ENCODE results near the gene CXCL12. TPM values are rescaled to one million over a fixed set of nuclear protein-coding genes. Genes with fewer than 3 reads are reported as not detected.

CXCL12 gene
- total RNA-seq, 1 donor from 2014 or later = 50.3 TPM

DNA sequence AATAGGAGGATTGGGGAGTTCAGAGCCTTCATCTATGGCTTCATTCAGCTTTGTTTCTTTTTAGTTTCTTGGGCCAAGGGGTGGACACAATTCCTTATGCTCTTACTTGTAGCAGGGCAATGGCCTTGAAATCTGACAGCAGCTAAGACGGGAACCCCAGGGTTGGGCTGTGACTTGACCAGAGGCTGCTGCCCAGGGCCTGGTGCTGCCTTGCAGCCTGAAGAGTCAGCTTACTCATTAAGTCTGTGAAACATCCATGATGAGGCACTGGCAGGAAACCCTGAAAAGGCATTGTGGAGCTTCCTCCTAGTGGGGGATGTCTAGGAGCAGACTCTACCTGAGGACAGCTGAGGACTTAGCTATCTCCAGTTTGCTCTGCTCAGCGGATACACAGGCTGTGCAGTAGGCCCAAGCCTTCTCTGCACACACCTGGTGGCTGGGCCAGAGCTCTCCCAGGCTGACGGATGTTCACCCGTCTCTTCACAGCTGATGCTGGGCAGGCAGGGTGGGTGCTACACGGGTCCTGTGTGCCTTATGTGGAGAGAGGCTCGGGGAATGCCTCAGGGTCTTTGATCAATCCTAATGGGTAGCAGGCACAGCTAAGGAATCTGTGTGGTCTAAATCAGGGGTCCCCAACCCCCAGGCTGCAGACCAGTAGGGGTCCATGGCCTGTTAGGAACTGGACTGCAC is 17.8 kb downstream of the CXCL12 start:
- no peak for ATAC-seq
- no peak for DNase-seq (ENCODE audit: low spot score)

GRCh38 chr10:44364566-44364965 is 20.3 kb downstream of the CXCL12 start:
- DNase-seq (ENCODE audit: low spot score) = no peak
- no peak for ATAC-seq

- DNase-seq (ENCODE audit: low spot score) (no peak), ATAC-seq (no peak)
Observed at GRCh38 chr10:44363716-44364115, 21.2 kb downstream of the CXCL12 start.

GRCh38 chr10:44362866-44363711 is 21.8 kb downstream of the CXCL12 start:
- no peak for DNase-seq (ENCODE audit: low spot score)
- ATAC-seq = no peak

GRCh38 chr10:44361109-44361508 is 23.8 kb downstream of the CXCL12 start:
- DNase-seq (ENCODE audit: low spot score) (no peak), ATAC-seq (no peak)

DNA sequence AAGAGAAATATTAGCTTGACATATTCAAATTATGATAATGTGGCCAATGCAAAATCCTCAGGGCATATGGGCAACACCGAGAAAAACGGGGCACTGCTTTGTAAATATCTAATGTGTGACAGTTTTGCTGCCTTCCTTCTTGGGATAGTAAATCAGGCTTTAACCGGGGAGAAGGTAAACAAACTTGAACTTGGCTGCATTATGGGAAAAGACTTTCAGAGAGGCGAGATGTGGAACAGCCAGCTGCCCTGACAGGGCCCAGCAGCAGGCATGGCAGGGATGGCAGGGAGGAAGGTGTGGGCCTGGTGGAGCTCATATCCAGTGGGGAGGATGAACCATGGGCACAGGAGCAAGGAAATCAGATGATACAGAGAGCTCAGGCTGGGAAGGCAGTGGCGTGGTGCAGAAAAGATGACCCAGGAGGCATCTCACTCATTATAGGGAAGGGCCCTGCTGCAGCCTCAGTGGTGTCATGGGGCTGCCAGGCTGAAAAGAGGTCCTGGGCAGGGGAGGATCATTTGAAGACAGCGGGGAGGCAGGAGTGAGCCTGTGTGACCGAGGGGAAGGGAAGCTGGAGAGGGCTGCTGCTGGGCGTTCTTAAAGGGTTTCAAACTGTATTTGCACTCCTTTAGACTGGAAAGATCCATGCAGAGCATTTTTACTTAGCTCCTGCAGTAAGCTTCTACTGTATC is 26.7 kb downstream of the CXCL12 start:
- ATAC-seq = no peak
- DNase-seq (ENCODE audit: low spot score) = no peak

- DNase-seq (ENCODE audit: low spot score) (no peak), ATAC-seq (no peak)
Observed at GRCh38 chr10:44357023-44357540, 27.8 kb downstream of the CXCL12 start.

DNA sequence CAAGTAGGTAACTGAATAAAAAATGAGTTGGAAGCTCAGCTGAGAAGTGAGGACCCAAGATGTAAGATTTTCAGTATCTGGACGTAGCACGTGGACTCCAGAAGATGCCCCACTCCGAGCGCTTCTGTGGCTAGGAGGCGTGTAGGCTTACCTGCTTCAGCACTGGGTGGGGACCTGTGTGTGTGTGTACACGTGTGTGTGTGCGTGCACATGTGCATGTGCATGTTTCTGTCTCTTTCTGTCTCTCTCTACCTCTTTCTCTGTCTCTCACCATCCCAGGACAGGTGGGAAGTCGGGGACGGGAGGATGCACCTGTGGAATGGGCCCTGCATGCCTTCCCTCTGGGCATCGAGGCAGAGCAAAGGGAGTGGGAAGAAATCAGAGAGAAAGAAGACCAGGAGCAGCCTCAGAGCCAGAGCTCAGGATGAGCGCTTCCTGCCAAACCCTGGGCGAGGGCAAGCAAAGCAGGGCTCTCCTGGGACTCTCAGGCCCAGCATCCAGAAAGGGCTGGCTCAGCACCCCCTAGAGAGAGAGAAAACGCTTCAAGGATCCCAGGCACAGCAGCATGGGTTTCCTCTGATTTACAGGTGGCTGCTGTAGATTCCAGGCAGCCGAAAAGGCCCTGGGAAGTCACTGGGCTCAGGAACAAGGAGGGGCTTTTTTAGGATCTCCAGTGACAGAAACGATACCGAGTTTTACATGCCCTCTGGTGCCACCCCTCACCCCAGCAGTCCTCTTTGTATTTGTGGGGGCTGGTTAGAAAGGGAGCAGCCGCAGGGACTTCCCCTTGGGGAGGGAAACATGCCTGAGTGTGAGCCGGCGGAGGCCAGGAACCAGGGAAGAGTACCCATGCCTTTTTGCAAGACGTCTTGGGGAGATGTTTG is 28.5 kb downstream of the CXCL12 start:
- ATAC-seq (no peak), DNase-seq (ENCODE audit: low spot score) (no peak)

DNA sequence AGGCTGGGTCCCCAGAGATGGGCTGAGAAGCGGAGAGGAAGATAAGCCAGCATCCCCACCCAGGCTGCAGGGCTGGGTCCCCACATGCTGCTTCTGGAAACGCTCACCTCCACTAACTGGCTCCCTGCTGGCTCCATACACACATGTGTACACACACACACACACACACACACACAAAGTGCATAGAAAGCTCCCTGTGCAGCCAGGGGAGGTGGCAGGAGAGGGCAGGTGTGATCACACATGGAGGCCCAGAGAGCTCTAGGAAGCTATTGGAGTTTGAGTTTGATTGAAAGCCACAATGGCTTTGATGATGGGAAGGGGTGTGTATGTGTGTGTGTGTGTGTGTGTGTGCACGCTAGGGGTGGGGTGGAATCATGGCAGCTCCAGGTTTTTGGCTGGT is 29.3 kb downstream of the CXCL12 start:
- ATAC-seq = no peak
- no peak for DNase-seq (ENCODE audit: low spot score)

DNA sequence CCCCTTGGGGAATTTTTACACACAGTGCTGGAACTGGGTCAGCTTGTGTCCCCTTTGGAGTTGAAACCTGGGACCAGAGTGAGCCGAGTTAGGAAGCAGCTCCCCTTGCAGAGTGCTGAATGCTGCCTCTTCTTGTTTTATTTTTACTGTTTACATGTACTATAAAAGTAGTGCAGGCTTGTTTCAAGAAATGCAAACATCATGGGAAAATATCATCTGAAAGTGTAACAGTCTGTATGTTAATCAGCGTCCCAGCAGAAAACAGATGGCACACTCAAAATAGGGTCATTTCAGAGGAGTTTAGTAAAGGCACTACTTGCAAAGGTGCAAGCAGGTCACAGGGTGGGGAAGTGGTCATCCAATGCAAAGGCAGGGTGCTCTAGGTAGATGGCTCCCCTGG is 30.1 kb downstream of the CXCL12 start:
- no peak for ATAC-seq
- no peak for DNase-seq (ENCODE audit: low spot score)

DNA sequence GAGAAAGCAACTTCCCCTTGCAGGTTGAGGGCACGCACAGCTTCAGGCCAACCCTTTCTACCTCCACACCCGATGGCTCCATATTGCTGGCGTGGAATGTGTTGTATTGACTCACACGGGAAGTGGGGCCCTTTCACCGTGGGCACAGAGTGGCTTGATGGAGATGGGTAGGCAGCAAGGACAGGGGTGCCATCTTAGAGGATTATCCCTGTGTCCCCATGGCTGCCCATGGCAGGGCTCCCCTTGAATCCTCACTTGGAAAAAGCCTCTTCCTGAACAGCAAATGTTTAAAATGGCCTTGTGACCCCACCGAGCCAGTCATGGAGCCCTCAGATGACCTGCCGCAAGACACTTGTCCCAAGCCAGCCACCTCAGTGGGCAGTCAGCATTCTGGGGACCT is 31.2 kb downstream of the CXCL12 start:
- DNase-seq (ENCODE audit: low spot score) (no peak), ATAC-seq (no peak)

- no peak for DNase-seq (ENCODE audit: low spot score)
Observed at GRCh38 chr10:44353128-44353390, 31.8 kb downstream of the CXCL12 start.

DNA sequence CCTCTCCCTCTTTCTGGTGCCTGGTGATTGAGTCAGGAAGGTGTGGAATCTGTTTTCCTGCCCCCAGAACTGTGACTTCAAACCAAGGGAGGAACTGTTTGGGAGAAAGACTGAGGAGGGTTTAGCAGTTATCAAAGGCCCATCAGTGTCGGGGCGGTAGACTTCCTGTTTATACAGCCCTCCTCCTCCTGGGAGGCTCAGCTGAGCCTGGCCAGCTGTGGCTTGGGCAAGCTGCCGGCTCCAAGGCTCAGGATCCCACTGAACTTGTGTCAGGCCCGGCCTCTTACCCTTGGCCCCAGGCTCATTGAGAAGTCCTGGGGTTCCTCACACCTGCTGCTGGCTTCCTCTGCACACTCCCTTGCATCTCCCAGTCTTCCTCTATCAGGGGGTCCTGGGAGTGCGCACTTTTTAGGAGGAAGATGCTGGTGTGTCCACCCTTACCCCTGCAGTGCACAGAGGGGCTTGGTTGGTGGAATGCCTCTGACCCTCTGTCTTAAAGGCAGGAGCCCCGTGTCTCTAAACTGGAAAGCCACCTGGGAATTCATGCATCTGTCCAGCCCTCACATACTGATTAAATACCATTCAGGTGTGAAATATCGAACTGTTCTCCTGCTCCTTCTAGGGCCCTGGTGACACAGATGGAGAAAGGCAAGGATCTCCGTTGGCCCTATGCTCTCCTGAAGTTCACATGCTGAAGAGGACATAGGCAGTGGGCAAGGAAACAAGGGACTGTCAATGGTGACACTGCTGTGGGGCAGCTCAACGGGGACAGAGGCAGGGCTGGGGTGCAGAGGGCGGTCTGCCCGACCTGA is 32.4 kb downstream of the CXCL12 start:
- no peak for ATAC-seq
- no peak for DNase-seq (ENCODE audit: low spot score)

More at GRCh38 chr10:44353128-44353390, 31.8 kb downstream of the CXCL12 start:
- no peak for ATAC-seq

- ATAC-seq = no peak
- no peak for DNase-seq (ENCODE audit: low spot score)
Observed at GRCh38 chr10:44348496-44348895, 36.4 kb downstream of the CXCL12 start.

- ATAC-seq (no peak), DNase-seq (ENCODE audit: low spot score) (no peak)
Observed at GRCh38 chr10:44347609-44348400, 37.1 kb downstream of the CXCL12 start.

DNA sequence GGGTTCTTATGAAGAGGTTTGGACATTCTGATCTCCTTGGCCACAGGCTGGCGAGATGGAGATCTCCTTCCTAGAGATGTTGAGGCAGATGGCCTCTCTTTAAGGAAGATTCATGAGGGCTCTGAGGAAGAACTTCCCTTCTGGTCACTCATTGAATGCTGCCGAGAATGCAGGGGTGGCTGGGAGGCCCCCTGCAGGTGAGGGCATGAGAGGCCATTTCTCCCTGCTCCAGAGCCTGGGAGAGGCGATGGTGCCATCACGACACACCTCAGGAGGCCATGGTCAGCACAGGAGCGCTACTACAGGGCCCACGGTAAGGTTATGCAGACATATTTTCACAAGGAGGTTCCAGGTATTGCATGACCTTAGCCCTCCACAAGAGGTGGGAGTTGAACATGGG is 40.2 kb downstream of the CXCL12 start:
- no peak for DNase-seq (ENCODE audit: low spot score)
- ATAC-seq = no peak

DNA sequence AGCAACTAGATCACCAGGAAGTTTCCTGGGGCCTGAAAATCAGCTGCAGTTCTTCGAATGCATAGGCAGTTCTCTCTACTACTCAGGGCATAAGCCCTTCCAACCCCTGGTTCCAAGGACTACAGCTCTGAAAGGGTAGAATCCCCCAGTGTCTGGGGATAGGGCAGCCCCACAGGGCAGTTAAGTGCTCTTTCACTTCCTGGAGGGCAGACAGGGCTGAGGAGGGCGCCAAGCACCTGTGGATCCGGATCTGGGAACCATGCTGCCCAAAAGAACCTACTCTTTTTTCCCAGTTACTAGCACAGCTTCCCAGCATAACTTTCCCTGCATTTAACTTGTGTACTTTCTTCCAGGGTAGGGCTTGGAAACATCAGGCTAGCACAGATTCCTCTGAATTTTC is 41.1 kb downstream of the CXCL12 start:
- ATAC-seq (no peak), DNase-seq (ENCODE audit: low spot score) (peak; percentile 28)

- peak; percentile 24 for DNase-seq (ENCODE audit: low spot score)
- ATAC-seq = no peak
Observed at GRCh38 chr10:44341886-44342285, 43.0 kb downstream of the CXCL12 start.

- DNase-seq (ENCODE audit: low spot score) (peak; percentile 27), ATAC-seq (no peak)
Observed at GRCh38 chr10:44340557-44340956, 44.3 kb downstream of the CXCL12 start.

Data from left lobe of liver (tissue), 2 donors.